GM19452 (cell line): ENCODE measurements around the gene PTPRM.

Source experiments
- ATAC-seq: cut with Tn5 transposase; IDR thresholded peaks from one replicate; pipeline ENCODE4 v1.9.1; 2021; ENCODE audit not compliant: unreplicated experiment

Gene PTPRM

GRCh38 chr18:8341481-8342230, 774.5 kb downstream of the PTPRM start:
- ATAC-seq: no peak

- ATAC-seq: no peak
Observed at GRCh38 chr18:8348051-8348720, 781.1 kb downstream of the PTPRM start.

GRCh38 chr18:8349608-8350323, 782.6 kb downstream of the PTPRM start:
- ATAC-seq: no peak

GRCh38 chr18:8350628-8351027, 783.5 kb downstream of the PTPRM start:
- ATAC-seq: no peak

- no peak for ATAC-seq
Observed at GRCh38 chr18:8351161-8351560, 784.0 kb downstream of the PTPRM start.

GRCh38 chr18:8354304-8354703, 787.2 kb downstream of the PTPRM start:
- no peak for ATAC-seq

- no peak for ATAC-seq
Observed at GRCh38 chr18:8356001-8356400, 788.9 kb downstream of the PTPRM start.

- ATAC-seq: no peak
Observed at GRCh38 chr18:8357320-8357719, 790.2 kb downstream of the PTPRM start.

GRCh38 chr18:8358033-8358765, 791.1 kb downstream of the PTPRM start:
- ATAC-seq: no peak

GRCh38 chr18:8359076-8359475, 792.0 kb downstream of the PTPRM start:
- no peak for ATAC-seq

GRCh38 chr18:8359481-8359880, 792.4 kb downstream of the PTPRM start:
- no peak for ATAC-seq

- no peak for ATAC-seq
Observed at GRCh38 chr18:8361941-8362471, 794.9 kb downstream of the PTPRM start.

- no peak for ATAC-seq
Observed at GRCh38 chr18:8362863-8363262, 795.7 kb downstream of the PTPRM start.

- no peak for ATAC-seq
Observed at GRCh38 chr18:8364385-8364784, 797.3 kb downstream of the PTPRM start.

- ATAC-seq: no peak
Observed at GRCh38 chr18:8365006-8365405, 797.9 kb downstream of the PTPRM start.

GRCh38 chr18:8365528-8365927, 798.4 kb downstream of the PTPRM start:
- no peak for ATAC-seq

GRCh38 chr18:8366070-8366469, 799.0 kb downstream of the PTPRM start:
- ATAC-seq: no peak

- ATAC-seq: no peak
Observed at GRCh38 chr18:8366656-8367055, 799.5 kb downstream of the PTPRM start.

- no peak for ATAC-seq
Observed at GRCh38 chr18:8367217-8367988, 800.3 kb downstream of the PTPRM start.

GRCh38 chr18:8368512-8369217, 801.5 kb downstream of the PTPRM start:
- no peak for ATAC-seq
